ENCODE results near the gene SALL4.

- TF ChIP-seq CTCF (IDR thresholded peaks at IDR 0.05) (no peak), POLR2A (IDR thresholded peaks at IDR 0.05) (peak in 1 of 2 donors; percentile 27)
Observed at GRCh38 chr20:51750037-51750769, 52.1 kb downstream of the SALL4 start.

All from adrenal gland (tissue), 5 donors.